ENCODE results near the gene RNASEH1.

GRCh38 chr2:3503483-3503882 is 54.6 kb downstream of the RNASEH1 start:
- TF ChIP-seq CTCF (conservative IDR thresholded peaks at IDR 0.05 in 1 of 2, IDR thresholded peaks at IDR 0.05 in 1 of 2; ENCODE audit: low read depth in 1 of 2, low read length in 2 of 2) (no peak), EZH2 (IDR thresholded peaks at IDR 0.05; ENCODE audit: low read length, missing control alignments) (no peak)

All from fibroblast of lung (primary cell).